GM18505 (cell line): ENCODE data around the gene STX7.

Experiments used
- ATAC-seq: cut with Tn5 transposase; IDR thresholded peaks from one replicate; pipeline ENCODE4 v1.9.1; 2021; ENCODE audit not compliant: unreplicated experiment
- POLR2A ChIP-seq: IDR thresholded peaks from 4 replicates; pipeline ENCODE4 v1.6.1; 2011; ENCODE audit warnings: borderline replicate concordance; ENCODE audit not compliant: insufficient read depth, insufficient read length; ENCODE audit errors: extremely low read depth

STX7 gene

GRCh38 chr6:132479131-132479530 is 33.8 kb downstream of the STX7 start:
- ATAC-seq: no peak
- TF ChIP-seq POLR2A: no peak

- ATAC-seq: no peak
Measured at GRCh38 chr6:132478674-132479073, 34.2 kb downstream of the STX7 start.

GRCh38 chr6:132478266-132478665 is 34.6 kb downstream of the STX7 start:
- no peak for ATAC-seq
- no peak for TF ChIP-seq POLR2A

More at GRCh38 chr6:132478674-132479073, 34.2 kb downstream of the STX7 start:
- no peak for TF ChIP-seq POLR2A

GRCh38 chr6:132476688-132477087 is 36.2 kb downstream of the STX7 start:
- no peak for ATAC-seq
- TF ChIP-seq POLR2A: no peak

GRCh38 chr6:132475925-132476324 is 37.0 kb downstream of the STX7 start:
- ATAC-seq: no peak
- TF ChIP-seq POLR2A: no peak

- no peak for ATAC-seq
Measured at GRCh38 chr6:132471787-132472186, 41.1 kb downstream of the STX7 start.

GRCh38 chr6:132466952-132467351 is 46.0 kb downstream of the STX7 start:
- no peak for TF ChIP-seq POLR2A
- no peak for ATAC-seq

More at GRCh38 chr6:132471787-132472186, 41.1 kb downstream of the STX7 start:
- no peak for TF ChIP-seq POLR2A

GRCh38 chr6:132465530-132466485 is 47.1 kb downstream of the STX7 start:
- no peak for TF ChIP-seq POLR2A
- peak; percentile 89 for ATAC-seq

GRCh38 chr6:132464538-132465256 is 48.2 kb downstream of the STX7 start:
- no peak for TF ChIP-seq POLR2A
- ATAC-seq: no peak

- TF ChIP-seq POLR2A: no peak
- ATAC-seq: no peak
Measured at GRCh38 chr6:132461958-132462357, 51.0 kb downstream of the STX7 start.

GRCh38 chr6:132459605-132459952 is 53.3 kb downstream of the STX7 start:
- no peak for TF ChIP-seq POLR2A
- no peak for ATAC-seq

- ATAC-seq: no peak
- no peak for TF ChIP-seq POLR2A
Measured at GRCh38 chr6:132458887-132459604, 53.9 kb downstream of the STX7 start.

- ATAC-seq: peak; percentile 88
- TF ChIP-seq POLR2A: no peak
Measured at GRCh38 chr6:132456700-132457143, 56.2 kb downstream of the STX7 start.

GRCh38 chr6:132446855-132447241 is 66.1 kb downstream of the STX7 start:
- no peak for TF ChIP-seq POLR2A
- no peak for ATAC-seq
